DMS79 treated with DMSO at 0.1 percent for 48 hours (cell line): ENCODE data around the gene SEMA5B.

ENCODE experiments used
- DNase-seq: peaks from one replicate; lab custom pipeline; 2025; lab: John Stamatoyannopoulos, UW

Gene SEMA5B

GRCh38 chr3:123025642-123026521 is 1.7 kb downstream of the SEMA5B start:
- DNase-seq: peak; percentile 55

- no peak for DNase-seq
Measured at GRCh38 chr3:123024056-123024455, 3.5 kb downstream of the SEMA5B start.

GRCh38 chr3:123021996-123022510 is 5.5 kb downstream of the SEMA5B start:
- peak; percentile 42 for DNase-seq

- no peak for DNase-seq
Measured at GRCh38 chr3:123021388-123021787, 6.2 kb downstream of the SEMA5B start.

- peak; percentile 37 for DNase-seq
Measured at GRCh38 chr3:123020709-123021108, 6.9 kb downstream of the SEMA5B start.

- no peak for DNase-seq
Measured at GRCh38 chr3:123019591-123019990, 8.0 kb downstream of the SEMA5B start.

- DNase-seq: no peak
Measured at GRCh38 chr3:123019161-123019560, 8.4 kb downstream of the SEMA5B start.

- DNase-seq: no peak
Measured at GRCh38 chr3:123018683-123019082, 8.9 kb downstream of the SEMA5B start.

GRCh38 chr3:123015596-123015995 is 12.0 kb downstream of the SEMA5B start:
- DNase-seq: no peak

- no peak for DNase-seq
Measured at GRCh38 chr3:123013876-123014275, 13.7 kb downstream of the SEMA5B start.

GRCh38 chr3:123012652-123013051 is 14.9 kb downstream of the SEMA5B start:
- no peak for DNase-seq

GRCh38 chr3:123011447-123011846 is 16.1 kb downstream of the SEMA5B start:
- no peak for DNase-seq

- no peak for DNase-seq
Measured at GRCh38 chr3:123008840-123009239, 18.7 kb downstream of the SEMA5B start.

- no peak for DNase-seq
Measured at GRCh38 chr3:123006609-123007008, 21.0 kb downstream of the SEMA5B start.

- no peak for DNase-seq
Measured at GRCh38 chr3:123005291-123005690, 22.3 kb downstream of the SEMA5B start.

- no peak for DNase-seq
Measured at GRCh38 chr3:123004201-123004918, 23.2 kb downstream of the SEMA5B start.

GRCh38 chr3:123002749-123003497 is 24.6 kb downstream of the SEMA5B start:
- no peak for DNase-seq

- no peak for DNase-seq
Measured at GRCh38 chr3:123002100-123002748, 25.3 kb downstream of the SEMA5B start.

GRCh38 chr3:122998856-122999255 is 28.7 kb downstream of the SEMA5B start:
- no peak for DNase-seq

- DNase-seq: no peak
Measured at GRCh38 chr3:122998206-122998605, 29.4 kb downstream of the SEMA5B start.

GRCh38 chr3:122996038-122996580 is 31.5 kb downstream of the SEMA5B start:
- DNase-seq: peak; percentile 63
